ENCODE results near the gene SERF1B.
"Not testable (repeated sequence)": the region's sequence is repeated elsewhere in the genome, so short reads cannot be mapped to it uniquely, and the experiment has no call there.

GRCh38 chr5:70077632-70078031, 52.6 kb downstream of the SERF1B start:
- TF ChIP-seq BHLHE40 (IDR thresholded peaks at IDR 0.05; ENCODE audit: borderline replicate concordance); NFRKB (IDR thresholded peaks at IDR 0.05); SUZ12 (IDR thresholded peaks at IDR 0.05); FOXA1 (IDR thresholded peaks at IDR 0.05); FOXM1 (IDR thresholded peaks at IDR 0.05; ENCODE audit: borderline replicate concordance); FOXK2 (IDR thresholded peaks at IDR 0.05); HDGF (IDR thresholded peaks at IDR 0.05; ENCODE audit: borderline replicate concordance); ELF4 (IDR thresholded peaks at IDR 0.05): not testable (repeated sequence)
- TF ChIP-seq, protein P1, sequence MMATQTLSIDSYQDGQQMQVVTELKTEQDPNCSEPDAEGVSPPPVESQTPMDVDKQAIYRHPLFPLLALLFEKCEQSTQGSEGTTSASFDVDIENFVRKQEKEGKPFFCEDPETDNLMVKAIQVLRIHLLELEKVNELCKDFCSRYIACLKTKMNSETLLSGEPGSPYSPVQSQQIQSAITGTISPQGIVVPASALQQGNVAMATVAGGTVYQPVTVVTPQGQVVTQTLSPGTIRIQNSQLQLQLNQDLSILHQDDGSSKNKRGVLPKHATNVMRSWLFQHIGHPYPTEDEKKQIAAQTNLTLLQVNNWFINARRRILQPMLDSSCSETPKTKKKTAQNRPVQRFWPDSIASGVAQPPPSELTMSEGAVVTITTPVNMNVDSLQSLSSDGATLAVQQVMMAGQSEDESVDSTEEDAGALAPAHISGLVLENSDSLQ (IDR thresholded peaks at IDR 0.05), result not testable (repeated sequence)
